Gastroesophageal sphincter (tissue), 3 donors: ENCODE data around the gene NBEA.

Source experiments
- CTCF ChIP-seq, 4 experiments: fragments of 200-600 bp in 2 of 4; fragments of 450-650 bp in 2 of 4; sonication (generic) in 1 of 4; IDR thresholded peaks; one replicate each; pipeline ENCODE4 v1.5.1; 2017 to 2019; ENCODE audit warnings: antibody characterized with exemption in 4 of 4, mild to moderate bottlenecking in 2 of 4, moderate library complexity in 2 of 4
- EP300 ChIP-seq: sonication (generic); formaldehyde crosslinking; IDR thresholded peaks from one replicate; pipeline ENCODE4 v1.6.1; 2017; ENCODE audit warnings: antibody characterized with exemption, mild to moderate bottlenecking
- POLR2A ChIP-seq, 2 donors: fragments of 450-650 bp; IDR thresholded peaks; one replicate each; pipeline ENCODE4 v1.6.1; 2017; ENCODE audit warnings: antibody characterized with exemption in 2 of 2, mild to moderate bottlenecking in 2 of 2, moderate library complexity in 1 of 2
- POLR2AphosphoS5 ChIP-seq: sonication (generic); formaldehyde crosslinking; IDR thresholded peaks from one replicate; pipeline ENCODE4 v1.6.1; 2017; ENCODE audit warnings: antibody characterized with exemption

GRCh38 chr13:35524171-35524570 lies 582.1 kb downstream of the NBEA start:
- no peak for TF ChIP-seq CTCF (IDR thresholded peaks at IDR 0.05)
- TF ChIP-seq POLR2AphosphoS5, result no peak
- no peak for TF ChIP-seq EP300
- no peak for TF ChIP-seq POLR2A (IDR thresholded peaks at IDR 0.05)
